Stimulated activated CD8-positive, alpha-beta memory T cell treated with anti-CD3 and anti-CD28 coated beads, Interleukin-7, amount 100 ng/mL, for 48 hours (primary cell): ENCODE results near the gene WDR43.

ENCODE experiments used
- DNase-seq, 2 donors: peaks; one replicate each; pipeline ENCODE4 v3.0.0-alpha.2; 2020; ENCODE audit warnings: low read depth in 1 of 2; ENCODE audit errors: extremely low read depth in 1 of 2

WDR43 gene

DNA sequence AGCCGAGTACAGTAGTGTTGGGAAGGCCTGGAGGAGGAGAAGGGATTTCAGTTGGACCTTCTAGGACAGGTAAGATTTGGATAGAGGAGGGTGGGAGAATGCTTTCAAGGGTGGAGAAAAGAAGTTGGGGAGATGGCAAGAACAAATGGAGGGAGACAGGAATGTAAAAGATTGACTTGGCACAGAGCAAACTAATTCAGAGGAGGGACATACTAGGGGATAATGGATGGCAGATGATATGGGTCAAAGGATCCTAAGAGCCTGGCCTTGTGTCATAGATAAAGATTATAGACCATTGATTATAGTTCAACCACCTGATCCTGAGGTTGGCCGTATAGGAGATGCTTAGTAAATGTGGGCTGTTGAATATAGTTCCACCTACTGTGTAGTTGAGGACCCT, 12.4 kb downstream of the WDR43 start:
- no peak for DNase-seq

DNA sequence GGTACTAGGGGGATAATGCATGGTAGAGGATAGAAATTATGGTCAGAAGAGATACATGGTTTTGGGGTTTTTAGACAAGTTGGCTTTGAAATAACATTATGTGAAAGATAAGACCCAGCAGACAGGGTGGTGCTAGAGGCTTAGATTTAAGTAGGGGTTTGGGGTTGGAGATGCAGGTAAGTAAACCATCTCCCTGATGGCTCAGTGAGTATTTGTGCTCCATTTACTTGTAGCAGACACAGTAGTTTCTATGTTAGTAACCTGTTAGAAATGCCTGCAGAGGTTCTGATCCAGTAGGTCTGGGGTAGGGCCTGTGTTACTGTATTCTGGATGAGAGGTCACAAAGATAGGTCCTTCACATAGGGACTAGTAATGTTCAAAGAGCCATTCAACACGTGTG, 13.7 kb downstream of the WDR43 start:
- no peak for DNase-seq

- DNase-seq, result no peak
These were observed 15.3 kb downstream of the WDR43 start for GRCh38 chr2:28909655-28910353.

DNA sequence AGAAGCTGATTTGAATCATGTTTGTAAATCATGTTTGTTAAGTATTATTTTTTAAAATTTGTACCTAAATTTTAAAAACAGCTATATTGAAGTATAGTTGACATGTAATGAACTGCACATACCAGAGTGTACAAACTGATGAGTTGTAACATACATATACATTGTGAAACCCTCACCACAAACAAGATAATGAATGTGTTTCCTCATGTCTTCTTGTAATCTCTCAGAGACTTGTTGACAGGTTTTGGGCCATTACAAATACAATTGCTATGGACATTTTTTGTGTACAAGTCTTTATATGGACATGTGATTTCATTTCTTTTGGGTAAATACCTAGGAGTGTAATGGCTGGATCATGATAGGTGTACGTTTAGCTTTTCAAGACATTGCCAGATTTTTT, 21.5 kb downstream of the WDR43 start:
- no peak for DNase-seq

GRCh38 chr2:28926847-28927246, 32.4 kb downstream of the WDR43 start:
- no peak for DNase-seq

DNA sequence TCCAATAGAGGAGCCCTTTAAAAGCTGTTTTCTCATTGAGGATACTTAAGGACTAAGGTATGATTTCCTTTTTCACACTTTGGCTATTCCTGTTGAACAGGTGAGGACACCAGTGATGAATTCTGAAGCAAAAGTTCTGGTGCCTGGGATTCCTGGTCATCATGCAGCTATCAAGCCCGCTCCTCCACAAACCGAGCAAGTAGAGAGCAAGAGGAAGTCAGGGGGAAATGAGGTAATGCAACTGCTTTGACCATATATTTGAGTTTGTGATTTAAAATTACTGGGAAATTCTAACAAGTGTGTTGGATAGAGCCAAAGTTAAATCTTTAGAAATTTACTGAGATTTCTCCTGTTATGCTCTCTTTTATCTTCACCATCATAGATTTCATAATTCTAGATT, 33.0 kb downstream of the WDR43 start:
- DNase-seq, result no peak

DNA sequence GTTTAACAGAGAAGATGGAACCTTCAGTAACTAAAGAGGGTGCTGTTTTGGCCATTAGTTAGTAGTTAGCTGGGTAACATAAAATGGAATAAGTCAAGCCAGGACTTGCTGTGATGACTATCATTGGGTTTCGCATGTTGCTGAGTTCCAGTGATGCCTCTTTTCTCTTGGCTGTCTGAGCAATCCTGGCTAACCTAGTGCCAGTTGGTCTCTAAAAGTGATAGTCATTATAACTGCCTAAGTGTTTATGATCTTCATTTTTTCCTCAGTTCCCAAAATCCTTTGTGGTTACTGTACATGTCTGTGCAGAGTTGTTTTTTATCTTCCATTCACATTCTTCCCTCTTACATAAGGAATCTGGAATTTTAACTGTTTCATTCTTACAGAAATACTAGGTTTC, 33.4 kb downstream of the WDR43 start:
- DNase-seq, result no peak

DNA sequence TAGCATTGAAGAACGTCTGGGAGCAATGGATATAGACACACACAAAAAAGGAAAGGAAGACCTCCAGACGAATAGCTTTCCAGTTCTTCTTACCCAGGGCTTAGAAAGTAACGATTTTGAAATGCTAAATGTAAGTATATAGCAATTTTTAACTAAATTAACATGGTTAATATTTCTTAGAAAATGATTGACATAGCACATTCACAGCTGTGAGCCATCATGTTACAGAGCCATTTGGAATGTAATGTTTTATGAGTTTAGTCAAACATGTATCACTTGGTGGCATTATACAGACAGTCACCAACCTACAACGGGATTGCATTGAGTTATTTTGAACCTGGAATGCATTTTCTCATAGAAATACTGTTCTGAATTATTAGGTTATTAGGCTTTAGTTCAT, 35.1 kb downstream of the WDR43 start:
- no peak for DNase-seq

- no peak for DNase-seq
These were observed 35.7 kb downstream of the WDR43 start for GRCh38 chr2:28930205-28930604.

DNA sequence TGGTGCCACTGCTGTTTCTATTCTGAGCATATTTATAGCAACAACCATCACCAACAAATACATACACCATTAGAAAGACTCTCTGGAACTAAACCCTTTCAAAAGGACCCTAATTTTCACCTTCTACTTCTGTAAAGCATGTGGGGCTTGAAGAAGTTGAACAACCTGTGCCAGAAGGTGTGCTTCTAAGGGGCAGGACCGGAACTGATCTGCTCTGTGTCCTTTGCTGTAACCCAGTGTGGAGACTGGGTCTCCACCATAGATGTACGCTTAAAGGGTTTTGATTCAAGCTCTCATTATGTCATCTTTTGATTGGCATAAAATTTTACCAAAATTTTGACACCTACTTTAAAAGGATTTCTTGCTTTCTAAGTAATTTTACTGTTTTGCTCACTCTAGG, 40.3 kb downstream of the WDR43 start:
- no peak for DNase-seq

DNA sequence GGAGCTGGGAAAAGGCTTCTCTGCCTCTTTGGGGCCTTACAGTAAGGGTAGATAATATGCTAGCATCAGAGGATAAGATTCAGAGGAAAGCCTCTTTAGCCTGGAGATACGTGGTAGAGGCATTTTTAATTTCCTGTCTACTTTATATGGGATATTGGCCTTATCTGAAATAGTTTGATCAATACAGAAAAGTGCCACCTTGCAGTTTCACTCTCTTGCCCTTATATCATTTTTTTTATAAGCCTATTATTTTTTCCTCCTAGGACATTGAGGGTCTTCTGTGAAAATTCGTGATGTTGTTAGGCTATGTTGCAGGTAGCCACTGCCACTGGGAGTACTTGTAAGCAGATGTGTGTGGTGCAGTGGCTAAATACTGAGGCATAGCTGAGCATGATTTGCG, 46.5 kb downstream of the WDR43 start:
- no peak for DNase-seq

- no peak for DNase-seq
These were observed 50.2 kb downstream of the WDR43 start for GRCh38 chr2:28944535-28945248.

DNA sequence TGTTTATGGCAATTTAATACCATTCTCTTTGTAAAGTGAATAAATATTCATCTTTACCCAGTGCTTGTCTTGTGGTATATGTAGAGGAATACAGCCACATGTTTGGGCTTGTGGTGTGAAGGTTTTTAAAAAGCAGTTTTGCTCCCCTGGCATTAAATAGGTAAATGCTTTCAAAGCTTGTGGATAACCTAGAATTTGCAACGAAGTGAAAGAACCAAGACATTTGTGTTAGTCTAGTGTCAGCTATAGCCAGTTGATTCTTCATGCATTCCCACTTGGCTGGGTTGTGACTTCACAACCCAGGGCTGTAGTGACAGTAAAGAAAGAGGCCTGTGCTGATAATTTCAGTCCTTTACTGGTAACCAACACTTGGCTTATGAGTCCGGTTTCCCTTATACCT, 53.7 kb downstream of the WDR43 start:
- DNase-seq, result no peak

DNA sequence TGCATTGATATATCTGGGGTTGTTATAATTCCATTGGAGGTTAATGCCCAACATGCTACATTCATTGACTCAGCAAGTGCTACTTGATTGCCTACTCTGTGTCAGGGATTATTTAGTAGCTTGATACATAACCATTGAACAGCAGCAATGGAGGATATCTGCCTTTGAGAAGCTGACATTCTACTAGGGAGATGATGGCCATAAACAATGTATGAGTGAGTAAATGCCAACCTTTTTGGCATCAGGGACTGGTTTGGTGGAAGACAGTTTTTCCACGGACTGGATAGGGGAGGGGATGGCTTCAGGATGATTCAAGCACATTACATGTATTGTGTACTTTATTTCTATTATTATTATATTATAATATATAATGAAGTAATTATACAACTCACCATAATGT, 54.7 kb downstream of the WDR43 start:
- no peak for DNase-seq

DNA sequence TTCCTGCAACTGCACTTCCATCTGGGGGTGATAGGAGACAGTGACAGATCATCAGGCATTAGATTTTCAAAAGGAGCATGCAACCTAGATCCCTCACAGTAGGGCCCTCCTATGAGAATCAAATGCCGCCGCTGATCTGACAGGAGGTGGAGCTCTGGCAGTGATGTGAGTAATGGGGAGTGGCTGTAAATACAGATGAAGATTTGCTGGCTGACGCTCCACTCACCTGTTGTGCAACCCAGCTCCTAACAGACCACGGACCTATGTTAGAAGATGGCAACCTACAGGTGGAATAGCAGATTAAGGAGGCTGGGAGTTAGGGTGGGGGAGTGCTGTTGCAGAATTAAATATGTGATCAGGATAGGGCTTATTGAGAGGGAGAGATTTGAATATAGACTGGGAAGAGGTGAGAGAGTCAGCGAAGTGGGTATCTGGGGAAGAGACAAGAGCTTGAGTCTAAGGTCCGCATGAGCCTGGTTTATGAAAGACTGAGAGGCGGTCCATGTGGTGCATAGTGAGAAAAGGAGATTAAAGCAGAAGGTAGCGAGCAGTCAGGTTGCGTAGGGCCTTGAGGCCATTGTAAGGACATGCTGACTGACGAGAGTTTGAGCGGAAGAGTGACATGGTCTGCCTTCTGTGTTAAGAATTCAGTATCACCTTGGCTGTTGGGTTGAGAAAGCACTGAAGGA, 55.3 kb downstream of the WDR43 start:
- DNase-seq, result no peak

GRCh38 chr2:28950941-28951630, 56.6 kb downstream of the WDR43 start:
- no peak for DNase-seq

DNA sequence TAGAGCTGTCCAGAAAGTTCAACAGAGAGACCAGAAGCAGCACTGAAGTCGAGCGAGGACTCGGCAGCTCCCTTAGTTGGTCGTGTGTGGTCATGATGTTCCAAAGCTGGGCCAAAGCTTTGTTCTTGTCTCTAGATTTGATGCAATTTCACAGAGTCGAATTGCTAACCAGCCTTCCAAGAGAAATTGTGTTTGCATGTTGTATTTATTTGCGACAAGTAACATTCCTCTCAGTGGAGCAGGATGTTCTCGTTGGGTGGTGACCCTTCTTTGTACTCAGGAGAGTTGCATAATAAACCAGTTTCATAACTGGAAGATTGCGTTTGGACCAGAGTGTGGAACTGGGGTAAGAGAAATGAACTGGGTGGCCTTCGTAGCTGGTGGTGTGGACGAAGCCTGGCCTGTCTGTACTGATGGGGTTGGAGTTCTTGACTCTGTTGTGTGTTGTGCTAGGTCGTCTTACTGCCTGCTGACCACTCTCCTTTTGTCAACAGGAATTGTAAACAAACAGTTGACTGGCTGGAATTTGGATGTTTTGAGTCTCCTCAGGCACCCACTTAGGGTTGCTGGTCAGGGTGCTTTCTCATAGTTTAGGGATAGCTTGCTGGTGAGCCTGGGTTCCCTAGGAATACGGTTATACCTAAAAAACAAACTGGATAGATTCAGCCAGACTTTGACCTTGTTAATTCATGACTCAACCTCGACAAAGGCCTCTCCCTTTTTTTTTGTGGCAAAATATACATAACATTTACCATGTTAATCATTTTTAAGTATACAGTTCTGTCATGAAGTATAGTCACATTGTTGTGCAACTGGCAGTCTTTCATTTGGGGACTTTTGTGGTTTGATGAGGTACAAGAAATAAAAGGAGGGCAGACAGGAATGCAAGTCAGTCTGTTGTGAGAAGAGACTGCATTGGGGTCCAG, 57.7 kb downstream of the WDR43 start:
- no peak for DNase-seq

DNA sequence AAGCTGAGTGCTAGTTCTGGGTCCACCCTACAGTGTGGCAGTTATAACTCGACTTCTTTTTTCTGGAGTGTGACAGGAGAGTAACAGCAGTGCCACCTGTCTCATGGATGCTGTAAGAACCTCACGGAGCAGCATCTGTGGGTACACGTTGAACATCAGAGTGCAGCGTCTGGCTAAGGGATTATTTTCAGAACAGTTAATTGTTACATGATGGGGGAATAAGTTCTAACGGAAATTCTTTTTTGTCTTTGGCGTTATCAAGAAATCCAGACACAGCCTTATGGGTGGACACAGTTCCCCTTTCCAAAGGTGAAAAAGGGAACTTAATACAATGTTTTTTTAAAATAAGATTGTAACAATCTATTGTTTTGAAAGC, 58.4 kb downstream of the WDR43 start:
- no peak for DNase-seq

DNA sequence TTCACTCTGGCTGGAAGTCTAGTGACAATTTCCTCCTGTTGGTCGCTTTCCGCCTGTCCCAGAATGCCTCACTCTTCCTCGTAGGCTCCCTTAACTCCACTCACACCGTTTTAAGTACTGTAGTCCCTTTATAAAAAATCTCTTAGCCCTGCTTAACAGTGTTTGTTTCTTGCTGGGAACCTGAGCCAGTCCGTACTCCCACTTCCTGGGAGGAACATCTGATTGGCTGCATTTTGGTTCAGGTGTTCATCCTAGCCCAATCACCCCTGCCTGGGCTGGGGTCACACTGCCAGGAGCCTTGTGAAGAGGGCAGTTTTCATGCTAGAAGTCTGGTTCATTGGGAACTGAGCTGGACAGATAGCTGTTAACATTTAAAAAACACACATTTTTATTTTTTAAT, 61.0 kb downstream of the WDR43 start:
- no peak for DNase-seq

GRCh38 chr2:28956415-28956826, 62.0 kb downstream of the WDR43 start:
- DNase-seq, result peak; percentile 3 to 6

DNA sequence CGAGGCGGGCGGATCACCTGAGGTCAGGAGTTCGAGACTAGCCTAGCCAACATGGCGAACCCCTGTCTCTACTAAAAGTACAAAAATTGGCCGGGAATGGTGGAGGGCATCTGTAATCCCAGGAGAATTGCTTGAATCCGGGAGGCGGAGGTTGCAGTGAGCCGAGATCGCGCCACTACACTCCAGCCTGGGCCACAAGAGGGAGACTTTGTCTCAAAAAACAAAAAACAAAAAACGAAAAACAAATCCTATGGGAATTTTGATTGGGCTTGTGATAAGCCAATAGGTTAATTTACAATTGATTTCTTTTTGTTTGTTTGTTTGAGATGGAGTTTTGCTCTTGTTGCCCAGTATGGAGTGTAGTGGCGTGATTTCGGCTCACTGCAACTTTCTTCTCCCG, 62.4 kb downstream of the WDR43 start:
- no peak for DNase-seq
